ENCODE data around the gene SLC16A10. TPM values are rescaled to one million over a fixed set of nuclear protein-coding genes. Genes with fewer than 3 reads are reported as not detected.
A peak's percentile ranks its signal among the peaks of the same experiment; 100 is the strongest.
"Not testable (repeated sequence)": the region's sequence is repeated elsewhere in the genome, so short reads cannot be mapped to it uniquely, and the experiment has no call there.

Gene SLC16A10, protein sequence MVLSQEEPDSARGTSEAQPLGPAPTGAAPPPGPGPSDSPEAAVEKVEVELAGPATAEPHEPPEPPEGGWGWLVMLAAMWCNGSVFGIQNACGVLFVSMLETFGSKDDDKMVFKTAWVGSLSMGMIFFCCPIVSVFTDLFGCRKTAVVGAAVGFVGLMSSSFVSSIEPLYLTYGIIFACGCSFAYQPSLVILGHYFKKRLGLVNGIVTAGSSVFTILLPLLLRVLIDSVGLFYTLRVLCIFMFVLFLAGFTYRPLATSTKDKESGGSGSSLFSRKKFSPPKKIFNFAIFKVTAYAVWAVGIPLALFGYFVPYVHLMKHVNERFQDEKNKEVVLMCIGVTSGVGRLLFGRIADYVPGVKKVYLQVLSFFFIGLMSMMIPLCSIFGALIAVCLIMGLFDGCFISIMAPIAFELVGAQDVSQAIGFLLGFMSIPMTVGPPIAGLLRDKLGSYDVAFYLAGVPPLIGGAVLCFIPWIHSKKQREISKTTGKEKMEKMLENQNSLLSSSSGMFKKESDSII
- 2.3 and 2.5 TPM in 2 replicates for total RNA-seq (2014; rRNA removed; shearing (Covaris generic))
- polyA plus RNA-seq (2014; cell fraction: nucleus; rRNA removed), result 1.1 and 1.5 TPM in 2 replicates

DNA sequence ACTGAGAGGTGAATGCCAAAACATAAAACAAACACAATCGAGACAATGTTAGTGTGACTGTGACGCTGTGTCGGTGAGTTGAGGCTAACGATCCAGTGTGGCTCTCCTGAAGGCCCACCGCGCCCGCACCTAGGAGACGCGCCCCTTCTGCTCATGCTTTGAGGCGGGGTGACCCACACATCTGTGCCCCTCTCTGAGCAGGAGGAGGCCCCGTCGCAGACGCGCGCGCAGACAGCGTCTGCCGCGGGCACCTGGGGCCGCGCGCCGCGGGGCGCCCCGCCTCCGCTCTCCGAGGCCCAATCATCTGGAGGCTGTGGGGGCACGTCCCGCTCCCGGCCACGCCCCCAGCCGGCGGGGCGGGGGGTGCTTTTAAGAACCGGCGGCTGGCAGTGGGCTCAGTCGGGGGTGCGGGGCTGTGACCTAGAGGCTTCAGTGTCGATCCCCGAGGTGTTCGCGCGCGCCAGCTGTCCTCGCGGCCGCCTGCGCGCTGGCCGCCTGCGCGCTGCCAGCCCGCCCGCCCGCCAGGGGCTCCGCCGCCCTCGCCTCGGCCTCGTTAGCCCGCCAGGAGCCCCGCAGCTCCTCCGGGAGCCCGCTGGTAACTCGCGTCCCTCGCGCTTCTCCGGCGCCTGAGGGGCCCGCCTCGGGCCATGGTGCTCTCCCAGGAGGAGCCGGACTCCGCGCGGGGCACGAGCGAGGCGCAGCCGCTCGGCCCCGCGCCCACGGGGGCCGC lies at the start of gene SLC16A10:
Gene SLC16A10 (plus strand): TSS at position 398 of the 730 bp plus-strand sequence. CDS start 250 bp downstream, at position 648.
- no peak for DNase-seq (ENCODE audit: extremely low read depth, low read depth)

DNA sequence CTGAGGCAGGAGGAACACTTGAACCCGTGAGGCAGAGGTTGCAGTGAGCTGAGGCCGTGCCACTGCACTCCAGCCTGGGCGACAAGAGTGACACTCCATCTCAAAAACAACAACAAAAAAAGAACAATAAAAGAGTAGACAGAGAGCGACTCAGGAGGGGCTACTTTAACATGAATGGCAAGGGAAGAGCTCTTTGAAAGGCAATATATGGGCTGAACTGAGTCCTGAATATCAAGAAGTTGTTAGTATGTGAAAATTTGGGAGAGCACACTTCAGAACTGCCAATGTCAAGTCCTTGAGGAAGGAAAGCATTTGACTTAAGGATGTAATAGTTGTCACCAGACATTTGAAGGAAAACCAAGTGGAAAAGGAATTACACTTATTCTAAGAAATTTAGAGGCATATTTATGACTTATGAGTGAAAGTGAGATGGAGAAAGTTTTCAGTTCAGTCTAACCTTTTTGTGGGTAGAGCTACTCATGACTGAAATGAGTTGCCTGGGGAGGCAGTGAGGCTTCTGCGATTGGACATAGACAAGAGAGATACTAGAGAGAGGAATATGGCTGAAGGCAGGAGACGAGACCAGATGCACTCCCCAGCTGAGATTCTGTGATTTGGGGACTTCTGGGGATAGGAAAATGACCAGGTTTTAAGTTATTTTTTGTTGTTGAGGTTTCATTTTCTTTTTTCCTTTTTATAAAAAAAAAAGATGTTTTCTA lies 48.6 kb upstream of the SLC16A10 start:
- DNase-seq (ENCODE audit: extremely low read depth, low read depth), result no peak

DNA sequence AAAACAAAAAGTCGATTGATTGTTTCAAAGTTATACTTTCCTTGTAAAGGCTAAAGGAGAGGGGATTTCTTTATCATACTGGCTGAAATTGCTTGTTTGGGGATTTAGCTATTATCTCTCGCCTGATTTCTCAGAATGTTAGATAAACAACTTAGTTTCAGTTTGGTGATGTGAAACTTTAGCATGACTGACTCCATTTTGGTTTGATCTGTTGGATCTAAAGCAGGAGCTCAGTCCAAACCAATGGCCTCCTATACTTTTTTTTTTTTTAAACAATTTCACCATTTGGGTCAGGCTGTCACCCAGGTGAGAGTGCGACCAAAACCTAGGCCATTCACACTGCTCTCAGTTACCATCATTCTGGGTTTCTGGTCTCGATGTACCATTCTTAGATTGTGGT lies 45.4 kb upstream of the SLC16A10 start:
- DNase-seq (ENCODE audit: extremely low read depth, low read depth), result no peak

DNA sequence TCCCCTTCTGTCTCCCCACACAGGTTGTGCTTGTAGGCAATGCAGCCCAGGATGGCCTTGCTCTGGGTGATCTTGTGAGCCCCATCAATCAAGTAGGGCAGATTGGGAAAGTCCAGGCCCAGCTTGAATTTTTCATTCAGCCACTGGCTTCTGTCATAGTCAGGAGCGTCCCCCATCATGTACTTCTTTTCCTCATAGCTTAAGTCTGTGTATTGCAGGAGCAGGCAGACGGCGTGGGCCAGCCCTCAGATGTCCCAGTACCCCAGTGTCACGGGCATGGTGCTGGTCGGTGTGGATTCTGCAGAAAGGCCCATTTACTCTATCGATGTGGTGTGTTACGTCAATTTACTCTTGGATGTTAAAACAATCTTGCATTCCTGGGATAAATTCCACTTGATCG lies 40.1 kb upstream of the SLC16A10 start:
- DNase-seq (ENCODE audit: extremely low read depth, low read depth), result no peak

DNA sequence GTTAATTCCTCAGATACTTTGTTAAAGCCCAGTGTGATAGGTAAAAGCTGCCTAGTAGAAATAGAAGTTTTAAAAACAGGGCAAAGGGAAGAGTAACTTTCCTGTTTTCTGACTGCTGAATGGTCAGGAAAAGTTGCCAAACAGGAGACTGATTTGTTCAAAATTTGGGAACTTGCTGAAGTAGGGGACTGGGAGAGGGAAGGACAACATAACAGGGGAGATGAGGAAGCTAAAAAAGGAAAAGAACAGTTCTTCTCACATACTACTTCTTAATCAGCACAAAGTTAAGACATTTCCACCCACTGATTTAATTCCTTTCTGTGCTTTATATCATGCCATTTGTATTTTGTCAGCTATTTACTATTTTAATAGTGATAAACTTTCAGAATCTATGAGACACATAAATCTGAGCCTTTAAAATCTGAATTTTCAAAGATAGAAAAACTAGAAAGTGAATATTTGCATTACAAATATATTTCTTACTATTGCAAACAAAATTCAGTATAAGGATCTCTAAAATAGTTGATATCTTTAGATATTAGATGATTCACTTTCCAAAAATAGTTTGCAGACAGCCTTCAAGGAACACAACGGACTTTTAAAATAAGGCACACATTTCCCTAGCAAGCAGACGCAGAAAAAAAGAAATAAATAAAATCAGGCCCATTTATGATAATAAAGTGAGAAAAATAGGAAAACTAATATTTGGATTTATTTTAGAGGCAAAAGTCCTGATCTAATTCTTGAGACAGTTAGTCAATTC lies 36.9 kb upstream of the SLC16A10 start:
- DNase-seq (ENCODE audit: extremely low read depth, low read depth), result no peak

DNA sequence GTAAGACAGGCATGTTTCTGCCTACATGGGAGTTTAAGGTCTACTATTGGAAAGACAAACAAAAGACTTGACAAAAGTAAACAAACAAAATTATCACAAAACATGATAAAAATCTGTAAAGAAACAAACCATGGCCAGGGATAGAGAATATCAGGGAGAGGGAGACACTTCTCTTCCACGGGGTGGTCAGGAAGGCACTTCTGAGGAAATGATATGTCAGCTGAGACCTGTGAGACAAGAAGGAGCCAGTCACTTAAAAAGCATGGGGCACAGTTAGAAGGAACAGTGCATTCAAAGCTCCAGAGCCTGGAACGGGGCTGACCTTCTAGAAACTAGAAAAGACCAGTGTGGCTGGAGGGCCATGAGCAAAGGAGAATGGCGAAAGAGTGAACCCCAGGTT lies 35.1 kb upstream of the SLC16A10 start:
- DNase-seq (ENCODE audit: extremely low read depth, low read depth), result no peak

DNA sequence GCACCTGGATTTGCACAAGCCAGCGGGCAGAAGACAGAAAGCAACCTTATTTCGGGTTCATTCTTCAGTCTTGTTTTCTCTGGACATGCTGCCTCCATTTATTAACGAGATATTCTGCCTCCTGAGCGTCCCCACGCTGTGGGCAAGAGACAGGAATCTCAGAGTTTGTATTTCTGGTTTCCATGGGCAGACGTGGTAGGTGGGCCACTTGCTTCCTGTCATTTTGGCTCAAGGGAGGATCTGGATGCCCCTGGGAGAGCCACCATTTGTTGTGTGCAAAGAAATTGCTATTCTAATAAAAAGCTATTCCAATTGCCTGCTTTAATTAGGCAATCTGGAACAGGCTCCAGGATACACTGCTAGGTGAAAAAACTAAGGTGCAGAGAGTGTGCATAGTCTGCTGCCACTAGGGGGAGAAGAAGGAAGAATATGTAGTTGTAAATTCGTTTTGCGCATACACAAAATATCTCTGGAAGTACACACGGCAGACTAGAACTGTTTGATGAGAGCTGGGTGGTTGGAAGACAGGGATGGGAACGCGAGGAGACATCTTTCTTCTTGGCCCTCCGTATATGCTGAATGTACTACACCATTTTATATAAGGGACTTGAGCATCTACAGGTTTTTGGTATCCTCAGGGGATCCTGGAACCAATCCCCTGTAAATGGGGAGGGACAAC lies 30.1 kb upstream of the SLC16A10 start:
- DNase-seq (ENCODE audit: extremely low read depth, low read depth), result peak; percentile 40

DNA sequence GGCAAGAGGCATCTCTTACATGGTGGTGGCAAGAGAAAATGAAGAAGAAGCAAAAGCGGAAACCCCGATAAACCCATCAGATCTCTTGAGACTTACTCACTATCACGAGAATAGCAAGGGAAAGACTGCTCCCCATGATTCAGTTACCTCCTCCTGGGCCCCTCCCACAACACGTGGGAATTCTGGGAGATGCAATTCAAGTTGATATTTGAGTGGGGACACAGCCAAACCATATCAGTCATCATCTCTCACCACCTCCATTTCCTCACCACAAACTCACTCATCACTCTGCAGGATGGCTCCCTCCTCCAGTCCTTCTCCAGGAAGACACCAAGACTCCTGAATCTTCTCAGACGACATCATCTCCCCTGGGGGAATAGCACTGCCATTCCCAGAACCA lies 25.8 kb upstream of the SLC16A10 start:
- DNase-seq (ENCODE audit: extremely low read depth, low read depth), result no peak

DNA sequence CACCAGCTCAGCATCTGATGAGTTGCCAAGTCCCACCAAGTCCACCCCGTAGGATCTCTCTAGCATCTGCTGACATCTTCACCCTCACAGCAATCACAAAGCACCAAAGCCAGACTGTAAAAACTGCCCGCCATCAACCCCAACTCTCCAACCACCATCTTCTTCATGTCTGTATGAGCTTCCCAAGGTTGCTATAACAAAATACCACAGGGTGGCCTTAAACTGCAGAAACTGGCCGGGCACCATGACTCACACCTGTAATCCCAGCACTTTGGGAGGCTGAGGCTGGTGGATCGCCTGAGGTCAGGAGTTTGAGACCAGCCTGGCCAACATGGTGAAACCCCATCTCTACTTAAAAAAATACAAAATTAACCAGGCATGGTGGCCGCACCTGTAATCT lies 25.3 kb upstream of the SLC16A10 start:
- DNase-seq (ENCODE audit: extremely low read depth, low read depth), result not testable (repeated sequence)

DNA sequence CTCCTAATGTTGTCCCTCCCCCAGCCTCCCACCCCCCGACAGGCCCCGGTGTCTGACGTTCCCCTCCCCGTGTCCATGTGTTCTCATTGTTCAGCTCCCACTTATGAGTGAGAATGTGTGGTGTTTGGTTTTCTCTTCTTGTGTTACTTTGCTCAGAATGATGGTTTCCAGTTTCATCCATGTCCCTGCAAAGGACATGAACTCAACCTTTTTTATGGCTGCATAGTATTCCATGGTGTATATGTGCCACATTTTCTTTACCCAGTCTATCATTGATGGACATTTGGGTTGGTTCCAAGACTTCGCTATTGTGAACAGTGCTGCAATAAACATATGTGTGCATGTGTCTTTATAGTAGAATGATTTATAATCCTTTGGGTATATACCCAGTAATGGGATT lies 24.4 kb upstream of the SLC16A10 start:
- not testable (repeated sequence) for DNase-seq (ENCODE audit: extremely low read depth, low read depth)

DNA sequence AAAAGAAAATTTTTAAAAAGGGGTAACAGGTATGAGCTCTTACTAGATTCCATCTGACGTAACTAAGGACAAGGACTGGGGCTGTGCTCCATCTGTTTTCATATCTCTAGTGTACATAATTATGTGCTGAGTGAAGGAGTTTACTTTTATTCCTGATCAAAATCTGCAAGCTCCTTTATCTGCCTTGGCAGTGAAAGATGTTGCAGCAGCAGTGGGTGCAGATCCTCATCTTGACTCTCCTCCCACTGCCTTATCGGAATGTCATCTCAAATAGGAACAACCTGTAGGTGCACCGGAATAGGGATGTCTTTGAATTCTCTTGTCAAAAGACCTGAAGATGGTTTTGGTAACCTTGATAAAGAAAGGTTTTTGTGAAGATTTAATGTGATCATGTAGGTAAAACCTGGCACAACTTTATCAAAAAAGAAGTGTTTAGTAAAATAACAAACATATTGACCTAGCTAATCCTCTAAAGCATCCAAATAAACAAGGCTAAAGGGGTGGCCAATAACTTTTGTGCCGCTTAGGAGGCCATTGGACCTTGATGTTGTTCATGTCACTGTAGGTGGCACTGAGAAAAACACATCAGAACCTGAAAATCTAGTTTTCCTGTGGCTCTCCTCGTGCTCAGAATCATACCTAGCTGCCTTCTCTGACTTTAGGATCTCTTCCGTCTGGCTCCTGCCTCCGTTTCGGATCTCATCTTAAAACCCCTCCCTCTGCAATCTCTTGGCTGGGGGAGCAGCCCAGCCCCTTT lies 19.0 kb upstream of the SLC16A10 start:
- DNase-seq (ENCODE audit: extremely low read depth, low read depth), result no peak

DNA sequence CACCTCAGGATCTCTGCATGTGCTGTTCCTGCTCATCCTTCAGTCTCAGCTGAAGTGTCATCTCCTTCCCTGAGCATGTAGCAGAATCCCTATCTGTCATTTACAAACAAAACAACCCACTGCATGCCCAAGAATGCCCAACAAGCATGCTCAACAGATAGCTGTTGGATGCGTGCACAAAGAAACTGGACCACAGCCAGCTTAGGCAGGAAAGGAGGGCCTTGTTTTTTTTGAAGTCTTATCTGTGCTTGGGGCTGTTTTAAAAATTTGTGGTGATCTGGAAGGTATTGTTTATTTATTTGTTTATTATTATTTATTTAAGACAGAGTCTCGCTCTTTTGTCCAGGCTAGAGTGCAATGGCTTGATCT lies 18.5 kb upstream of the SLC16A10 start:
- no peak for DNase-seq (ENCODE audit: extremely low read depth, low read depth)

DNA sequence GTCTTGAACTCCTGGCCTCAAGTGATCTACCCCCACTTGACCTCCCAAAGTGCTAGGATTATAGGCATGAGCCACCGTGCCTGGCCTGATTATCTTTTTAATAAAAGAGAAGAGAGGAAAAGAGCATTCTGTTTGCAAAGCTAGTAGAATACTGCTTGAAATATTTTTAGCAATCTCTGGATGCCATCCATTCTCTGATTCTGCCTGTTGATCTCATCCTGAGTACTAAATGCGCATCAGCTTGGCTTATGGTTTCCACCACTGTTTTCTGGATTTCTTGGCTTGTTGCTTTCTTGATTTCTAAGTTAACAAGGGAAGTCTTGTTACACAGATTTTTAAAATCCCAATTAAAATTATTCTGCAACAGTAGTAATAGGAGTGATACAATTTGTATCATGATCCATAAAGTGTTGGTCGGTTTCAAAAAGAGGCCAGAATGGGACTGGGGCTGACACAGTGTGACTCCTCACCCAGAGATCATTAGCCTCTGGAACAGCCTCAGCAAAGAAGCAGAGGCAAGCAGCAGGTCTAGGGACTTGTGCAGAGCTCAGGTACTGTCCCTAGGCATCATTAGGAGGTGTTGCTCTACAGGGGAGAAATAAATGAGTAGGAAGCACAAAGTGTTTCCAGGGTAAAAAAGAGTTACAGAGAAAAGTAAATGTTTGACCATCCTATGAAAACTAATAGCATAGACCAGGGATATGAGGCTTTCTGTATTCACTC lies 17.8 kb upstream of the SLC16A10 start:
- no peak for DNase-seq (ENCODE audit: extremely low read depth, low read depth)

DNA sequence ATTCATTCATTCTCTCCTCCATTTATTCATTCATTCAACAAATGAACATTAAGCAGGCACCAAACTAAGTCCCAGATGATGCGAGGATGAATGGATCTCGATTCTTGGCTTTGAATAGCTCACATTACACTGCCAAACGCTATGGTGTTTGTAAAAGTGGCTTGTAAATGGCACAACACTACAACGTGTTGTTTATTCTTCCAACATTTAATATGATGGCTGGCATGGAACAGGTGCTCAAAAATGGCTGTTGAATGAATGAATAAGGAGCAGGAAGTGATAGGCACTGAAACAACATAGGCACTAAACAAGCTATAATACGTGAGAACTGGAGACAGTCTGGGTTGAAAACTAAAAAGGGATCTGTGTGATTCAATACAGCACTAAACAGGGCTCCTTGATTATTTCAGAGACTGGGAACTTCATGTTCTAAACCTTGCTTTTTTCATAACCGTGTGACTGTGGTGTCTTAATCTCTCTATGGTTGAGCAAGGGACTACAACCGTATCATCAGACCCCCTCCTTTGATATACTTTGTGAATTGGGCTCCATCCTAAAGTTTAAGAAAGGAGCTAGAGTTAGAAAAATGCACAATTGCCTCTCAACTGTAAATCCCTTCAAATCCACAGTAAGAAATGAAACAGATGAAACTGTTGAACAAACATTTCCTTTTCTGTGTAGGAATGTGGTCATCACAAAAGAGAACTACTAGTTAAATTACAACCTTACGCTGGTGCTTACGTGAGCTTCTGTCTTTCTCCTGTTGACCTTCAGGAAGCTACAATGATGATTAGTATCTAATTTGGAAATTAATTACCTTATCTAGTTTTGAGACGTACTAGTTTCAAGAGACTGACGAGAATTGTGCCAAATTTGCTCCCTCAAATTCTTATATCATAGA lies 16.9 kb upstream of the SLC16A10 start:
- no peak for DNase-seq (ENCODE audit: extremely low read depth, low read depth)

DNA sequence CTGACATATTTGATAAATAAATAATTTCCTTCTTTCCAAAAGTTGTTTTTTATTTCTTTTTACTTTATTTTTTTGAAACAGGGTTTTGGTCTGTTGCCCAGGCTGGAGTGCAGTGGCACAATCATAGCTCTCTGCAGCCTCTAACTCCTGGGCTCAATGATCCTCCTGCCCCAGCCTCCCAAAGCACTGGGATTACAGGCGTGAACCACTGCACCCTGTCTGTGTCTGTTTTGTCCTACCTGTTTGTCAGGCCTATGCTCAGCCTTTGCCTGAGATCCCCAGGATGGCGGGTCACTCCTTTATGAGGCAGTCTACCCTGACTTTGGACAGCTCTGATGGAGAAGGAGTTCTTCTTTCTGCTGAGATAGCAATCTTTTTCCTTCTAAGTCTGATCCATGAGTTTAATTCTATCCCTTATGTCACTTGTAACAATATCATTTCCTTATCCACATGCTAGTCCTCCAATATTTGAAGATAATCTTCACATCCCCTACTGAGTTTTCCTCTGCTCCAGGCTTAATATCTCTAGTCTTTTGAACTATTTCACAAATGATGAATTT lies 14.4 kb upstream of the SLC16A10 start:
- no peak for DNase-seq (ENCODE audit: extremely low read depth, low read depth)

DNA sequence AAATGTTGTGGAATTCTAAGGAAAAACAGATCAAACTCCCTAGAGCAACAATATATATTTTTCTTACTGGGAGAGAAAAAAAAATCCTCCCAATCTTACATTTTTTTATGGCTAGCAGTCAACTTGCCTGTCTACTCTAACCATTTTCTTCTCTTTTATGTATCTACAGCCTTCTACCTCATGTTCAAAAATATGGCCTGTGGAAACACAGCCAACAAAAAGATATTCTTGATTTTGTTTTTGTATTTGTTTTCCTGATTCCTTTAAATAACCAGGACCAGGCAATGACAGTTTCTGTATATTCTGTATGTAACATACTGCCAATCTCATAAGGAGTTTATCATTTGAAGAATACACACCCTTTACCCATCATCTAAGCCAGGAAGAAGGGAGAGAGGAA lies 13.0 kb upstream of the SLC16A10 start:
- no peak for DNase-seq (ENCODE audit: extremely low read depth, low read depth)
